H9 (cell line): ENCODE data around the gene TRIM10. TPM values are rescaled to one million over a fixed set of nuclear protein-coding genes. Genes with fewer than 3 reads are reported as not detected.

Source experiments
- DNase-seq: peaks from one replicate; pipeline ENCODE4 v3.0.0-alpha.2; 2017
- H2AFZ ChIP-seq: one replicate; pipeline ENCODE4 v1.6.1; 2013; ENCODE audit warnings: mild to moderate bottlenecking, low read length, control low read depth, moderate library complexity
- H2AK5ac ChIP-seq: 2 replicates; pipeline ENCODE4 v1.6.1; 2013; ENCODE audit warnings: low read length, control low read depth, mixed read lengths; ENCODE audit not compliant: insufficient read length
- H2BK120ac ChIP-seq: one replicate; pipeline ENCODE4 v1.6.1; 2013; ENCODE audit warnings: low read depth, mild to moderate bottlenecking, low read length, control low read depth, inconsistent platforms; ENCODE audit not compliant: poor library complexity, severe bottlenecking
- H2BK12ac ChIP-seq: 2 replicates; pipeline ENCODE4 v1.6.1; 2013; ENCODE audit warnings: low read length, control low read depth, mixed read lengths, low read depth; ENCODE audit not compliant: insufficient read length
- H2BK15ac ChIP-seq: 2 replicates; pipeline ENCODE4 v1.6.1; 2013; ENCODE audit warnings: low read depth, low read length, control low read depth
- H2BK20ac ChIP-seq: one replicate; pipeline ENCODE4 v1.6.1; 2013; ENCODE audit warnings: low read depth, mild to moderate bottlenecking, low read length, control low read depth, inconsistent platforms; ENCODE audit not compliant: poor library complexity, severe bottlenecking
- H2BK5ac ChIP-seq: 2 replicates; pipeline ENCODE4 v1.6.1; 2013; ENCODE audit warnings: low read length, control low read depth, mixed read lengths; ENCODE audit not compliant: insufficient read length
- H3K14ac ChIP-seq: 2 replicates; pipeline ENCODE4 v1.6.1; 2013; ENCODE audit warnings: low read length, control low read depth; ENCODE audit not compliant: insufficient read depth
- H3K18ac ChIP-seq: 2 replicates; pipeline ENCODE4 v1.6.1; 2013; ENCODE audit warnings: low read depth, mild to moderate bottlenecking, mixed read lengths, low read length, control low read depth; ENCODE audit not compliant: insufficient read length
- H3K23ac ChIP-seq: 2 replicates; pipeline ENCODE4 v1.6.1; 2013; ENCODE audit warnings: low read length, control low read depth, mixed read lengths, low read depth; ENCODE audit not compliant: insufficient read length
- H3K23me2 ChIP-seq: 2 replicates; pipeline ENCODE4 v1.6.1; 2013; ENCODE audit warnings: low read depth, mild to moderate bottlenecking, mixed read lengths, low read length, control low read depth; ENCODE audit not compliant: insufficient read length, poor library complexity, severe bottlenecking
- H3K27ac ChIP-seq: 2 replicates; pipeline ENCODE4 v1.5.1; 2013; ENCODE audit warnings: low read length, control low read depth, mixed read lengths, low read depth; ENCODE audit not compliant: insufficient read length
- H3K27me3 ChIP-seq: 2 replicates; pipeline ENCODE4 v1.6.1; 2013; ENCODE audit warnings: low read length, control low read depth, inconsistent platforms; ENCODE audit not compliant: insufficient read depth
- H3K4ac ChIP-seq: 2 replicates; pipeline ENCODE4 v1.6.1; 2013; ENCODE audit warnings: low read depth, mild to moderate bottlenecking, control low read depth, inconsistent platforms, low read length, moderate library complexity
- H3K4me1 ChIP-seq: 2 replicates; pipeline ENCODE4 v1.6.1; 2013; ENCODE audit warnings: low read length, control low read depth, inconsistent platforms; ENCODE audit not compliant: insufficient read depth
- H3K4me2 ChIP-seq: 2 replicates; pipeline ENCODE4 v1.6.1; 2013; ENCODE audit warnings: low read length, control low read depth, mixed read lengths; ENCODE audit not compliant: insufficient read length, insufficient read depth
- H3K56ac ChIP-seq: 2 replicates; pipeline ENCODE4 v1.6.1; 2013; ENCODE audit warnings: low read depth, mild to moderate bottlenecking, mixed read lengths, low read length, control low read depth; ENCODE audit not compliant: insufficient read length
- H3K79me1 ChIP-seq: 2 replicates; pipeline ENCODE4 v1.6.1; 2013; ENCODE audit warnings: low read depth, mild to moderate bottlenecking, moderate library complexity, low read length, control low read depth, inconsistent platforms; ENCODE audit not compliant: insufficient read depth, poor library complexity, severe bottlenecking
- H3K79me2 ChIP-seq: 2 replicates; pipeline ENCODE4 v1.6.1; 2013; ENCODE audit warnings: low read length, control low read depth, inconsistent platforms; ENCODE audit not compliant: insufficient read depth
- H3K9ac ChIP-seq: 2 replicates; pipeline ENCODE4 v1.6.1; 2013; ENCODE audit warnings: low read length, control low read depth, mixed read lengths; ENCODE audit not compliant: insufficient read length; ENCODE audit errors: extremely low read depth
- H3K9me3 ChIP-seq: one replicate; pipeline ENCODE4 v1.6.1; 2013; ENCODE audit warnings: low read depth, low read length, inconsistent platforms; ENCODE audit not compliant: control insufficient read depth
- H3T11ph ChIP-seq: one replicate; pipeline ENCODE4 v1.6.1; 2013; ENCODE audit warnings: mild to moderate bottlenecking, low read length, control low read depth, inconsistent platforms
- H4K20me1 ChIP-seq: one replicate; pipeline ENCODE4 v1.6.1; 2013; ENCODE audit not compliant: control insufficient read depth, insufficient read length, insufficient read depth
- H4K5ac ChIP-seq: 2 replicates; pipeline ENCODE4 v1.6.1; 2013; ENCODE audit warnings: low read depth, mild to moderate bottlenecking, mixed read lengths, low read length, control low read depth; ENCODE audit not compliant: insufficient read length
- H4K8ac ChIP-seq: replicated peaks from 2 replicates; pipeline ENCODE4 v1.6.1; 2013; ENCODE audit warnings: low read length, control low read depth, mixed read lengths, low read depth; ENCODE audit not compliant: insufficient read length
- H4K91ac ChIP-seq: 2 replicates; pipeline ENCODE4 v1.6.1; 2013; ENCODE audit warnings: low read depth, mild to moderate bottlenecking, moderate library complexity, mixed read lengths, low read length, control low read depth; ENCODE audit not compliant: insufficient read length
- H3K27ac Mint-ChIP-seq, 3 experiments: 2 replicates in 2 of 3; 3 replicates in 1 of 3; pipeline ENCODE4 v1.8.0; 2020 to 2021; ENCODE audit warnings: mixed read lengths in 3 of 3, mild to moderate bottlenecking in 1 of 3, moderate library complexity in 1 of 3
- H3K27me3 Mint-ChIP-seq: 2 replicates; pipeline ENCODE4 v1.8.0; 2021; ENCODE audit warnings: low read depth, mild to moderate bottlenecking, moderate library complexity, mixed read lengths
- H3K36me3 Mint-ChIP-seq, 3 experiments: 2 replicates in 2 of 3; 3 replicates in 1 of 3; pipeline ENCODE4 v1.8.0; 2020 to 2021; ENCODE audit warnings: low read depth in 3 of 3, mixed read lengths in 3 of 3; ENCODE audit not compliant: insufficient read depth in 1 of 3
- H3K4me1 Mint-ChIP-seq, 2 experiments: 2 replicates each; pipeline ENCODE4 v1.8.0; 2020; ENCODE audit warnings: mixed read lengths in 2 of 2
- H3K4me3 Mint-ChIP-seq, 2 experiments: 2 replicates in 1 of 2; 3 replicates in 1 of 2; pipeline ENCODE4 v1.8.0; 2020 to 2021; ENCODE audit warnings: mild to moderate bottlenecking in 2 of 2, mixed read lengths in 2 of 2, moderate library complexity in 1 of 2
- H3K9me3 Mint-ChIP-seq, 2 experiments: 2 replicates in 1 of 2; 3 replicates in 1 of 2; pipeline ENCODE4 v1.8.0; 2020; ENCODE audit warnings: mild to moderate bottlenecking in 2 of 2, mixed read lengths in 2 of 2, moderate library complexity in 1 of 2
- WGBS: extraction: QIAGEN DNeasy Blood & Tissue Kit; methylation state at CpG from one replicate; pipeline ENCODE4 v1.1.7; 2013; ENCODE audit warnings: missing lambda C conversion rate, low lambda C conversion rate, mixed read lengths; ENCODE audit not compliant: insufficient read length; ENCODE audit errors: extremely low coverage; 5-methylcytosine and 5-hydroxymethylcytosine counted together
- total RNA-seq: library from RNA; stranded (reverse); gene quantifications from 2 replicates; pipeline ENCODE4 v1.2.1, GENCODE V29; 2021
- TF ChIP-seq, protein P1 (sequence below): fragments of 200-600 bp; sonication (generic); conservative IDR thresholded peaks from 3 replicates; pipeline ENCODE4 v1.8.0; 2021; ENCODE audit warnings: antibody characterized with exemption, mild to moderate bottlenecking

TRIM10 gene
- total RNA-seq, 1 experiment from 2014 or later = 0.07 TPM

DNA sequence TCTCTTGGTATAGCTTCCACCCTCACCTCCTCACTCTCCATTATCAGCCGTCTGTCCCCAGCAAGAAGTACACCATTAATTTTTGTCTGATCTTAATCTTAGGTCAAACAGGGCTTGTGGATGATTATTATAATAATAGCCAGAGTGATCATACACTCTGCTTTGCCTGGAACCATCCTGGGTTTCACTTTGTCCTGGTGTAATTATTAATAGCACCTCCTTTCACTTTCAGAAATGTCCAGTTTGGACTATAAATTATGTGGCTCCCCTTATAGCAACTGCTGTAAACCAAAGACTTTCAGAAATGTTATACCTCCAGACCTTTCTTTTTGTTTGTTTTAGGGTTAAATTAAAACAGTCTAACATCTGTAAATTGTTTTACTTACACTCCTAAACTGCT, 47.2 kb downstream of the TRIM10 start:
- H3K79me1 ChIP-seq = no peaks in the 10 kb centered on the region

More for the DNA sequence above, 47.2 kb downstream of the TRIM10 start:
- Histone ChIP-seq H2AFZ (no peak overlapping the region), H3K27me3 (no peaks in the 10 kb centered on the region; the same call in 1 of the 2 replicates), H3K23me2 (no peaks in the 10 kb centered on the region), H3K9me3 (no peaks in the 10 kb centered on the region), H3K79me2 (0 out of 2 replicates have a peak, but pooled peaks cover 2% of the 10 kb centered on the region), H2BK5ac (no peak overlapping the region), H3K9ac (no peak overlapping the region), H3K14ac (no peak overlapping the region), H3K18ac (no peak overlapping the region), H2BK120ac (no peak overlapping the region), H4K91ac (no peak overlapping the region), H3K4me1 (no peaks in the 10 kb centered on the region), H2BK15ac (no peak overlapping the region), H3K23ac (no peak overlapping the region), H4K5ac (no peak overlapping the region), H3K4me2 (no peak overlapping the region), H4K20me1 (no peaks in the 10 kb centered on the region), H4K8ac (no peak overlapping the region), H2BK12ac (no peak overlapping the region), H3K4ac (no peak overlapping the region), H2AK5ac (no peak overlapping the region), H3K27ac (no peak overlapping the region), H2BK20ac (no peak overlapping the region), H3T11ph (no peak overlapping the region), H3K56ac (no peak overlapping the region)
- TF ChIP-seq, protein P1, sequence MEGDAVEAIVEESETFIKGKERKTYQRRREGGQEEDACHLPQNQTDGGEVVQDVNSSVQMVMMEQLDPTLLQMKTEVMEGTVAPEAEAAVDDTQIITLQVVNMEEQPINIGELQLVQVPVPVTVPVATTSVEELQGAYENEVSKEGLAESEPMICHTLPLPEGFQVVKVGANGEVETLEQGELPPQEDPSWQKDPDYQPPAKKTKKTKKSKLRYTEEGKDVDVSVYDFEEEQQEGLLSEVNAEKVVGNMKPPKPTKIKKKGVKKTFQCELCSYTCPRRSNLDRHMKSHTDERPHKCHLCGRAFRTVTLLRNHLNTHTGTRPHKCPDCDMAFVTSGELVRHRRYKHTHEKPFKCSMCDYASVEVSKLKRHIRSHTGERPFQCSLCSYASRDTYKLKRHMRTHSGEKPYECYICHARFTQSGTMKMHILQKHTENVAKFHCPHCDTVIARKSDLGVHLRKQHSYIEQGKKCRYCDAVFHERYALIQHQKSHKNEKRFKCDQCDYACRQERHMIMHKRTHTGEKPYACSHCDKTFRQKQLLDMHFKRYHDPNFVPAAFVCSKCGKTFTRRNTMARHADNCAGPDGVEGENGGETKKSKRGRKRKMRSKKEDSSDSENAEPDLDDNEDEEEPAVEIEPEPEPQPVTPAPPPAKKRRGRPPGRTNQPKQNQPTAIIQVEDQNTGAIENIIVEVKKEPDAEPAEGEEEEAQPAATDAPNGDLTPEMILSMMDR = no peak
- no peak overlapping the region for H3K4me3 Mint-ChIP-seq
- no peaks in the 10 kb centered on the region for H3K9me3 Mint-ChIP-seq
- no peaks in the 10 kb centered on the region for H3K36me3 Mint-ChIP-seq
- peaks cover 58% of the 10 kb centered on the region for H3K27me3 Mint-ChIP-seq
- no CpG with 5 or more reads among the region's 1 CpG for WGBS
- H3K27ac Mint-ChIP-seq = no peak overlapping the region
- DNase-seq = no peak
- no peaks in the 10 kb centered on the region for H3K4me1 Mint-ChIP-seq
